HepG2 (cell line): ENCODE results near the gene UCMA. TPM values are rescaled to one million over a fixed set of nuclear protein-coding genes. Genes with fewer than 3 reads are reported as not detected.

Experiments
- ATAC-seq: fragments of 200-7000 bp; cut with Tn5 transposase; 3 replicates; pipeline ENCODE4 v1.9.1; 2020; ENCODE audit warnings: mild to moderate bottlenecking, moderate library complexity
- BruUV-seq: library from RNA; stranded (reverse); fragments of 400-500 nt; replicated peaks from 2 replicates; lab custom pipeline; 2021; lab: Mats Ljungman, UMichigan
- CTCF ChIA-PET: fragments of 300-600 bp; formaldehyde crosslinking; extraction: SDS; loops from one replicate; lab custom pipeline; 2021; ENCODE audit warnings: low total read pairs, inconsistent platforms, low intra/inter-chr PET ratio; lab: Yijun Ruan, JAX
- POLR2A ChIA-PET: fragments of 350-600 bp; sonication (Branson Sonifier 250); formaldehyde crosslinking; loops from one replicate; lab custom pipeline; 2020; ENCODE audit warnings: antibody characterized with exemption, inconsistent platforms; lab: Yijun Ruan, JAX
- DNase-seq: peaks from one replicate; pipeline ENCODE4 v3.0.0-alpha.2; 2015; ENCODE audit warnings: low spot score
- FAIRE-seq: peaks from 3 replicates; lab custom pipeline; 2011; peaks lifted over from hg19 to GRCh38; lab: Jason Lieb, UNC
- H2AFZ ChIP-seq: one replicate; pipeline ENCODE4 v1.6.1; 2011; ENCODE audit warnings: low read length, inconsistent platforms
- H3K27ac ChIP-seq: fragments of 300-600 bp; 3 replicates; pipeline ENCODE4 v1.8.0; 2011; ENCODE audit warnings: mixed run types, mild to moderate bottlenecking, mixed read lengths, low read length, inconsistent platforms; ENCODE audit not compliant: insufficient read depth; ENCODE audit errors: extremely low read length
- H3K27me3 ChIP-seq, 2 experiments: fragments of 200-600 bp in 1 of 2; 2 replicates in 1 of 2; 3 replicates in 1 of 2; pipeline versions ENCODE4 v1.6.0 to v1.8.0; 2011; ENCODE audit warnings: low read length in 2 of 2, mild to moderate bottlenecking in 2 of 2, moderate library complexity in 2 of 2, inconsistent platforms in 1 of 2; ENCODE audit not compliant: insufficient read depth in 2 of 2, control insufficient read depth in 1 of 2
- H3K36me3 ChIP-seq, 2 experiments: fragments of 200-600 bp in 1 of 2; replicated peaks in 1 of 2; 2 replicates in 1 of 2; 3 replicates in 1 of 2; pipeline versions ENCODE4 v1.5.1 to v1.8.0; 2011; ENCODE audit warnings: low read length in 2 of 2, inconsistent platforms in 1 of 2; ENCODE audit not compliant: insufficient read depth in 2 of 2, control insufficient read depth in 1 of 2
- H3K4me1 ChIP-seq: 2 replicates; pipeline ENCODE4 v1.5.1; 2012; ENCODE audit warnings: low read length, inconsistent platforms; ENCODE audit not compliant: insufficient read depth
- H3K4me2 ChIP-seq: 2 replicates; pipeline ENCODE4 v1.6.0; 2011; ENCODE audit warnings: low read depth, low read length, inconsistent platforms
- H3K4me3 ChIP-seq, 3 experiments: fragments of 200-600 bp in 1 of 3; sonication (generic), shearing (Covaris generic) in 1 of 3; replicated peaks in 1 of 3; 2 replicates each; pipeline ENCODE4 v1.5.1; 2011 to 2016; ENCODE audit warnings: low read length in 3 of 3, inconsistent platforms in 2 of 3, low read depth in 2 of 3, mild to moderate bottlenecking in 2 of 3, control low read depth in 1 of 3, mixed read lengths in 1 of 3; ENCODE audit not compliant: insufficient read depth in 1 of 3
- H3K79me2 ChIP-seq: one replicate; pipeline ENCODE4 v1.6.1; 2011; ENCODE audit warnings: low read length, inconsistent platforms; ENCODE audit not compliant: insufficient read depth
- H3K9ac ChIP-seq: 2 replicates; pipeline ENCODE4 v1.6.0; 2011; ENCODE audit warnings: mild to moderate bottlenecking, low read depth, low read length, inconsistent platforms; ENCODE audit not compliant: insufficient read depth
- H3K9me3 ChIP-seq: 2 replicates; pipeline ENCODE4 v1.5.1; 2012; ENCODE audit warnings: mild to moderate bottlenecking, low read length
- H4K20me1 ChIP-seq: 2 replicates; pipeline ENCODE4 v1.6.0; 2011; ENCODE audit warnings: inconsistent platforms, mild to moderate bottlenecking, low read length, moderate library complexity; ENCODE audit not compliant: insufficient read depth
- BCL6 ChIP-seq: IDR thresholded peaks from 2 replicates; pipeline ENCODE4 v1.6.1; 2016; ENCODE audit warnings: missing genetic modification reagents, missing compliant biosample characterization
- CEBPB ChIP-seq: IDR thresholded peaks from 2 replicates; pipeline ENCODE4 v1.6.1; 2011; ENCODE audit warnings: low read depth, low read length, improper control_type of control experiment, borderline replicate concordance
- CEBPG ChIP-seq: IDR thresholded peaks from 2 replicates; pipeline ENCODE4 v1.6.1; 2016
- ELF1 ChIP-seq: sonication (generic); formaldehyde crosslinking; IDR thresholded peaks from 2 replicates; pipeline ENCODE4 v1.4.0; 2020; ENCODE audit warnings: missing genetic modification reagents
- FIP1L1 ChIP-seq: fragments of 200-400 bp; formaldehyde crosslinking; IDR thresholded peaks from 2 replicates; pipeline ENCODE4 v1.6.1; 2018; ENCODE audit warnings: low read depth, mild to moderate bottlenecking, low read length, moderate library complexity, borderline replicate concordance; ENCODE audit not compliant: insufficient read depth
- FOXA1 ChIP-seq, 2 experiments: fragments of 450-650 bp in 1 of 2; sonication (generic) in 1 of 2; formaldehyde crosslinking in 1 of 2; IDR thresholded peaks; 2 replicates each; pipeline versions ENCODE4 v1.4.0 to v1.6.1; 2016 to 2020; ENCODE audit warnings: missing genetic modification reagents in 1 of 2
- HNF4A ChIP-seq: sonication (generic); formaldehyde crosslinking; IDR thresholded peaks from 2 replicates; pipeline ENCODE4 v1.4.0; 2020; ENCODE audit warnings: missing genetic modification reagents
- RFXANK ChIP-seq: IDR thresholded peaks from 2 replicates; pipeline ENCODE4 v1.6.1; 2016
- SAP130 ChIP-seq: IDR thresholded peaks from 2 replicates; pipeline ENCODE4 v1.6.1; 2016; ENCODE audit warnings: low read depth
- SOX6 ChIP-seq, 2 experiments: fragments of 450-650 bp in 1 of 2; sonication (generic) in 1 of 2; formaldehyde crosslinking in 1 of 2; IDR thresholded peaks; 2 replicates each; pipeline versions ENCODE4 v1.4.0 to v1.6.1; 2017 to 2020; ENCODE audit warnings: antibody characterized with exemption in 1 of 2, mild to moderate bottlenecking in 1 of 2, missing genetic modification reagents in 1 of 2
- TCF7L2 ChIP-seq: IDR thresholded peaks from 2 replicates; pipeline ENCODE4 v1.6.1; 2011; ENCODE audit warnings: mild to moderate bottlenecking, low read depth, low read length, moderate library complexity
- ZBTB21 ChIP-seq: sonication (generic); formaldehyde crosslinking; IDR thresholded peaks from 2 replicates; pipeline ENCODE4 v1.4.0; 2020; ENCODE audit warnings: missing genetic modification reagents
- ZNF446 ChIP-seq: sonication (generic); formaldehyde crosslinking; IDR thresholded peaks from 2 replicates; pipeline ENCODE4 v1.5.0; 2020; ENCODE audit warnings: mild to moderate bottlenecking, missing genetic modification reagents
- ZNF691 ChIP-seq: sonication (generic); formaldehyde crosslinking; IDR thresholded peaks from 2 replicates; pipeline ENCODE4 v1.4.0; 2020; ENCODE audit warnings: missing genetic modification reagents, low read depth, mild to moderate bottlenecking, borderline replicate concordance
- ZNF781 ChIP-seq: sonication (generic); formaldehyde crosslinking; IDR thresholded peaks from 2 replicates; pipeline ENCODE4 v1.5.1; 2020; ENCODE audit warnings: borderline replicate concordance, mild to moderate bottlenecking, missing genetic modification reagents; ENCODE audit errors: not compliant biosample characterization
- ZNF841 ChIP-seq: sonication (generic); formaldehyde crosslinking; IDR thresholded peaks from 2 replicates; pipeline ENCODE4 v1.8.1; 2023; ENCODE audit warnings: missing genetic modification reagents, borderline replicate concordance
- WGBS: methylation state at CpG from one replicate; pipeline ENCODE4 v1.1.6; 2017; ENCODE audit warnings: low lambda C conversion rate; 5-methylcytosine and 5-hydroxymethylcytosine counted together
- in situ Hi-C: cut with HindIII; loops from 2 replicates; pipeline ENCODE4 v1.10.0; 2017; ENCODE audit warnings: low pct_unique_long_range_greater_than_20kb; ENCODE audit not compliant: extremely low pct_ligation_motif_present
- intact Hi-C: fragments of 100-400 bp; cut with micrococcal nuclease; formaldehyde crosslinking; loops from one replicate; pipeline ENCODE4 v1.10.0; 2022; ENCODE audit not compliant: unreplicated experiment
- polyA plus RNA-seq, 8 experiments: library from polyadenylated mRNA; depleted of rRNA in 3 of 8; stranded (reverse) in 7 of 8; unstranded in 1 of 8; fragments of >200 nt; fragmentation: Illumina TruSeq in 4 of 8; extraction: Trizol in 4 of 8; gene quantifications; 2 replicates each; pipeline versions ENCODE4 v1.2.1 to v1.2.3, GENCODE V29; 2011 to 2016; ENCODE audit warnings: low read depth in 4 of 8, missing spikeins in 1 of 8, mixed read lengths in 1 of 8; ENCODE audit not compliant: insufficient read depth in 1 of 8
- total RNA-seq, 5 experiments: library from RNA; depleted of rRNA; stranded (reverse); fragments of >200 nt; fragmentation: Illumina TruSeq; extraction: Trizol; gene quantifications; 2 replicates each; pipeline ENCODE4 v1.2.3, GENCODE V29; 2016; ENCODE audit warnings: low read depth in 1 of 5
- TF ChIP-seq, protein P1 (sequence below): sonication (generic); formaldehyde crosslinking; IDR thresholded peaks from 2 replicates; pipeline ENCODE4 v1.4.0; 2020; ENCODE audit warnings: missing genetic modification reagents, borderline replicate concordance
- TF ChIP-seq, protein P2 (sequence below): sonication (generic); formaldehyde crosslinking; IDR thresholded peaks from 2 replicates; pipeline ENCODE4 v1.4.0; 2020; ENCODE audit warnings: low read depth, mild to moderate bottlenecking, missing genetic modification reagents

Gene UCMA
- total and polyA plus RNA-seq, 2 of the 13 experiments (the other 11 are each of a cell fraction or from before 2014, with no cell fraction given) = not detected

DNA sequence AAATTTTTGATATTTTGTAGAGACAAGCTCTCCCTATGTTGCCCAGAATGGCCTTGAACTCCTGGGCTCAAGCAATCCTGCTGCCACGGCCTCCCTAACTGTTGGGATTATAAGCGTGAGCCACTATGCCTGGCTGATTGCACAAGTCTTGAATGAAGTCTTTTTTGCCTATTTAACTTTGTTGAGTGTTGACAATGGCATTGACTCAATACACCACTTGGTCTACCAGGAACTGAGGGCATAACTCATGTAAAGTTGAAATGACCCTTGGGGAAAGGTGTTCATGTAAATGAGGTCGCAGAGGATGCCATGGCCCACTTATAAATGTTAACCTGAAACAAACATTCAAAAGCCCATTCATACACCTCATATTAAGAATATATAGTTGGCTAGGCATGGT is 7.4 kb upstream of the UCMA start:
- H2AFZ ChIP-seq = no peak overlapping the region
- CTCF ChIA-PET = no interaction called here
- H3K9me3 ChIP-seq = no peaks in the 10 kb centered on the region
- FAIRE-seq (peak; percentile 39), DNase-seq (peak; percentile 28), ATAC-seq (no peak)
- intact Hi-C loops = no loop called here
- no peak overlapping the region for H3K4me2 ChIP-seq
- BruUV-seq = no TSS peak
- H4K20me1 ChIP-seq = no peaks in the 10 kb centered on the region
- no peaks in the 10 kb centered on the region for H3K79me2 ChIP-seq
- H3K27me3 ChIP-seq = no peaks in the 10 kb centered on the region
- POLR2A ChIA-PET = no interaction called here
- WGBS = 26% methylated on average over 3 of the region's 3 CpGs
- no peak overlapping the region for H3K9ac ChIP-seq
- in situ Hi-C loops = no loop called here
- H3K4me3 ChIP-seq = no peak overlapping the region
- H3K36me3 ChIP-seq = no peaks in the 10 kb centered on the region
- H3K4me1 ChIP-seq = peaks cover 34% of the 10 kb centered on the region
- TF ChIP-seq ELF1 (CRISPR knock-in tag) (no peak), RFXANK (CRISPR knock-in tag) (no peak), ZNF446 (CRISPR knock-in tag) (no peak), FIP1L1 (no peak), FOXA1 (IDR thresholded peaks at IDR 0.05) (no peak), FOXA1 (CRISPR knock-in tag; IDR thresholded peaks at IDR 0.05) (0 out of 2 replicates have a peak, but pooled peaks have one; percentile 7), BCL6 (peak; percentile 27; the same call in 1 of the 2 replicates), CEBPG (peak; percentile 17; the same call in 1 of the 2 replicates), SOX6 (IDR thresholded peaks at IDR 0.05) (no peak), SOX6 (CRISPR knock-in tag; IDR thresholded peaks at IDR 0.05) (no peak), TCF7L2 (no peak), SAP130 (no peak), ZNF781 (CRISPR knock-in tag) (no peak), CEBPB (peak; percentile 72; the same call in 1 of the 2 replicates), ZNF691 (CRISPR knock-in tag) (no peak), ZNF841 (CRISPR knock-in tag) (no peak), ZBTB21 (no peak), HNF4A (CRISPR knock-in tag) (0 out of 2 replicates have a peak, but pooled peaks have one; percentile 8)
- TF ChIP-seq, protein P1, sequence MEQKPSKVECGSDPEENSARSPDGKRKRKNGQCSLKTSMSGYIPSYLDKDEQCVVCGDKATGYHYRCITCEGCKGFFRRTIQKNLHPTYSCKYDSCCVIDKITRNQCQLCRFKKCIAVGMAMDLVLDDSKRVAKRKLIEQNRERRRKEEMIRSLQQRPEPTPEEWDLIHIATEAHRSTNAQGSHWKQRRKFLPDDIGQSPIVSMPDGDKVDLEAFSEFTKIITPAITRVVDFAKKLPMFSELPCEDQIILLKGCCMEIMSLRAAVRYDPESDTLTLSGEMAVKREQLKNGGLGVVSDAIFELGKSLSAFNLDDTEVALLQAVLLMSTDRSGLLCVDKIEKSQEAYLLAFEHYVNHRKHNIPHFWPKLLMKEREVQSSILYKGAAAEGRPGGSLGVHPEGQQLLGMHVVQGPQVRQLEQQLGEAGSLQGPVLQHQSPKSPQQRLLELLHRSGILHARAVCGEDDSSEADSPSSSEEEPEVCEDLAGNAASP = no peak
- TF ChIP-seq, protein P2, sequence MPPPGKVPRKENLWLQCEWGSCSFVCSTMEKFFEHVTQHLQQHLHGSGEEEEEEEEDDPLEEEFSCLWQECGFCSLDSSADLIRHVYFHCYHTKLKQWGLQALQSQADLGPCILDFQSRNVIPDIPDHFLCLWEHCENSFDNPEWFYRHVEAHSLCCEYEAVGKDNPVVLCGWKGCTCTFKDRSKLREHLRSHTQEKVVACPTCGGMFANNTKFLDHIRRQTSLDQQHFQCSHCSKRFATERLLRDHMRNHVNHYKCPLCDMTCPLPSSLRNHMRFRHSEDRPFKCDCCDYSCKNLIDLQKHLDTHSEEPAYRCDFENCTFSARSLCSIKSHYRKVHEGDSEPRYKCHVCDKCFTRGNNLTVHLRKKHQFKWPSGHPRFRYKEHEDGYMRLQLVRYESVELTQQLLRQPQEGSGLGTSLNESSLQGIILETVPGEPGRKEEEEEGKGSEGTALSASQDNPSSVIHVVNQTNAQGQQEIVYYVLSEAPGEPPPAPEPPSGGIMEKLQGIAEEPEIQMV (CRISPR knock-in tag) = no peak
- H3K27ac ChIP-seq = no peak overlapping the region
